SKM-1 treated with dmso at 0.1 percent for 144 hours (cell line): ENCODE data around the gene NHERF1.
A peak's percentile ranks its signal among the peaks of the same experiment; 100 is the strongest.

Source experiments
- DNase-seq: peaks from one replicate; lab custom pipeline; 2025; ENCODE audit not compliant: unreplicated experiment; lab: John Stamatoyannopoulos, UW

The NHERF1 gene

GRCh38 chr17:74748529-74749278 is at the start of gene NHERF1:
Gene NHERF1 (plus strand): TSS chr17:74748628. CDS start chr17:74748847, 219 bp downstream.
- DNase-seq: peak; percentile 92

- no peak for DNase-seq
Measured at GRCh38 chr17:74699236-74699635, 49.2 kb upstream of the NHERF1 start.

GRCh38 chr17:74702116-74702871 is 46.1 kb upstream of the NHERF1 start:
- DNase-seq: no peak

GRCh38 chr17:74703311-74703710 is 45.1 kb upstream of the NHERF1 start:
- DNase-seq: no peak

GRCh38 chr17:74704544-74704943 is 43.9 kb upstream of the NHERF1 start:
- no peak for DNase-seq

- no peak for DNase-seq
Measured at GRCh38 chr17:74711058-74711824, 37.2 kb upstream of the NHERF1 start.

GRCh38 chr17:74712301-74712700 is 36.1 kb upstream of the NHERF1 start:
- DNase-seq: no peak

- DNase-seq: peak; percentile 95
Measured at GRCh38 chr17:74712756-74713155, 35.7 kb upstream of the NHERF1 start, which contains the start of gene CD300LF. Gene CD300LF (minus strand): TSS chr17:74712923. CDS start chr17:74712866, 57 bp downstream.

- peak; percentile 73 for DNase-seq
Measured at GRCh38 chr17:74713171-74713755, 35.2 kb upstream of the NHERF1 start.

GRCh38 chr17:74715144-74715543 is 33.3 kb upstream of the NHERF1 start:
- no peak for DNase-seq

- no peak for DNase-seq
Measured at GRCh38 chr17:74720506-74720905, 27.9 kb upstream of the NHERF1 start.

- DNase-seq: no peak
Measured at GRCh38 chr17:74722782-74723181, 25.6 kb upstream of the NHERF1 start.

- no peak for DNase-seq
Measured at GRCh38 chr17:74723891-74724290, 24.5 kb upstream of the NHERF1 start.

GRCh38 chr17:74725111-74725510 is 23.3 kb upstream of the NHERF1 start:
- DNase-seq: no peak

- no peak for DNase-seq
Measured at GRCh38 chr17:74728033-74728701, 20.3 kb upstream of the NHERF1 start.

- no peak for DNase-seq
Measured at GRCh38 chr17:74728702-74729075, 19.7 kb upstream of the NHERF1 start.

- DNase-seq: no peak
Measured at GRCh38 chr17:74729368-74729767, 19.1 kb upstream of the NHERF1 start.

GRCh38 chr17:74729866-74730265 is 18.6 kb upstream of the NHERF1 start:
- no peak for DNase-seq

- peak; percentile 41 for DNase-seq
Measured at GRCh38 chr17:74730491-74731346, 17.7 kb upstream of the NHERF1 start.

- no peak for DNase-seq
Measured at GRCh38 chr17:74731347-74731605, 17.2 kb upstream of the NHERF1 start.
